Activated CD4-positive, CD25-positive, alpha-beta regulatory T cell treated with anti-CD3 and anti-CD28 coated beads, Interleukin-2, amount 50 U/mL, for 16 hours (primary cell): Measurements from ENCODE around the gene SCN7A.
"Not testable (repeated sequence)": the region's sequence is repeated elsewhere in the genome, so short reads cannot be mapped to it uniquely, and the experiment has no call there.

Experiments used
- DNase-seq: peaks from one replicate; pipeline ENCODE4 v3.0.0-alpha.2; 2020; ENCODE audit warnings: low read depth, low spot score

Gene SCN7A

DNA sequence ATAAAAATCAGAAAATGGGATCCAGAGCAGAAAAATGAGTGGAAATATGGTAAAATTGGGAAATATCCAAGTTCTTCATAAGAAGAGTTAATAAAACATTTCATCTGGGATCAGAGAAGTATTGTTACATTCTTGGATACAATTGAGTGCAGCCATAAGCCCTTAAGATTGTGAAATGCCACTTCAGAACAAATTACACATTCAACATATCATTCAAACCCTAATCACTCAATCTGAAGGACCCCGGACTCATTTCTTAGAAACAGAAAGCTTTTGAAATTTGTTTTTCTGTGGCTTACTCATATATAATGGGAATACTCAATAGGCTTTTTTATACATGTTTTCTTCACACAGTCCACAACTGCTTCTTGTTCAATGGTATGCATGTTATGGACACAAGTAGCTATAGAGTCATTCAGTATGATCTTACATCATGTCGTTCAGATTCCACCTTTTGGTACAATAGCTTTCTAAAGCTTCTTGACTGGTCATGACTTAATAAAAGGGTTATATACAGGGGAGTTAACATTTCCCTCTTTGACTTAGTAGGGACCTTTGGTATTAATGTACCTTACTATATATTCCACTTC, 39.9 kb downstream of the SCN7A start:
- no peak for DNase-seq

DNA sequence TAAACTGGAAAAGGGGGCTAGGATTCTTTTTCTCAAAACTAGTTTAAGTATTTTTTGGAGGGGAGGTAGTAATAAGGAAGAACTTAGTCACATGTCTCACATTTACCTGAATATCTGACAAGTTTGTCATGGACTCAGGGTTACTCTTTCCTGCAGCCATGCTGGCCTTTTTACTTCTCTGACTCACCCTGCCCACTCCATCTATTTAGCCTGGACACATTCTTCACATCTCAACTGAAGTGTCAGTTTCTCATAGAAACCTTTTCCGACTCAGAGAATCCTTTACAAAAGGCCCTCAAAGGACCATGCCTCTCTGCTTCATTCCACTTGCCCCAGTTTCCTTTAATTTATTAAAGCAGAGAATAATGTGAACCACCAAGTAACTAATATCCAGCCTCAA, 42.6 kb downstream of the SCN7A start:
- DNase-seq = no peak

DNA sequence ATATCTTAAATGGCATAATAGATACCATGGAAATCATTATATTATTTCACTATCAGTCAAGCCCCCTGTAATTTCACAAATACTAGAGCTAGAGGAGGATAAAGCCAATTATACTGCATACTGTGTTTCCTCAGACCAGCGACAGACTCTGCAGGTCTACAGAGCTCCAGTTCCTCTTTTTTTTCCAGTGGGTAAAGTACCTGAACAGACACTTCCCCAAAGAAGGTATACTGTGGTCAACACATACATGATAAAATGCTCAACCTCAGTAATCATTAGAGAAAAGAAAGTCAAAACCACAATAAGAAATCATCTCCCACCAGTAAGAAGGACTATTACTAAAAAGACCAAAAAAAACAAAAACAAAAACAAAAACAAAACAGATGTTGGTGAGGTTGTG, 44.6 kb downstream of the SCN7A start:
- DNase-seq = no peak

DNA sequence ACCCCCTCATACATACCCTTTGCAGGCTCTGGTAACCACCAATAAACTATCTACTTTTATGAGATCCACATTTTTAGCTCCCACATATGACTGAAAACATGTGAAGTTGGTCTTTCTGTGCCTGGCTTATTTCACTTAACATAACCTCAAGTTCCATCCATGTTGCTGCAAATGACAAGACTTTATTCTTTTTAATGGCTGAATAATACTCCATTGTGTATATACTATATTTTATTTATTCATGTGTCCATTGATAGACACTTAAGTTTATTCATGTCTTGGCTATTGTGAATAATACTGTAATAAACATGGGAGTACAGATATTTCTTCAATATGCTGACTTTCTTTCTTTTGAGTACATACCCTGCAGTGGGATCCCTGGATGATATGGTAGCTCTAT, 45.9 kb downstream of the SCN7A start:
- DNase-seq = no peak

DNA sequence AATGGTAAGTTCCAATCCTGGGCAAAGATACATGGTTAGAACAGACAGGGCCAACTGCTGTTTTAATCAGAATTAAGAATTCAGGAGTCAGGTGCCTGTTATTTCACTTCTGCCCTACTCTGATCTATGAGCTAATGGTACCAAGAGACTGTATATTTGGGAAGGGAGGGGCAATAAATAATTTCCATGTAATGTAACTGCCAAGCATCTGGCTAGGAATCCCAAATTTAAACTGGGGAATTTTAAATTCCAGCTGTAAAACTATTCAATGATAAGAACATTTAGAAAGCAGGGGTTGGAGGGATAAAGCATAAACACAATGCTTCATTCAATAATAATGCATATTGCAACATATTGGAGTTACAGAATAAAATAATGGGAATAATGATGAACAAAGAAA, 49.7 kb downstream of the SCN7A start:
- DNase-seq = no peak

DNA sequence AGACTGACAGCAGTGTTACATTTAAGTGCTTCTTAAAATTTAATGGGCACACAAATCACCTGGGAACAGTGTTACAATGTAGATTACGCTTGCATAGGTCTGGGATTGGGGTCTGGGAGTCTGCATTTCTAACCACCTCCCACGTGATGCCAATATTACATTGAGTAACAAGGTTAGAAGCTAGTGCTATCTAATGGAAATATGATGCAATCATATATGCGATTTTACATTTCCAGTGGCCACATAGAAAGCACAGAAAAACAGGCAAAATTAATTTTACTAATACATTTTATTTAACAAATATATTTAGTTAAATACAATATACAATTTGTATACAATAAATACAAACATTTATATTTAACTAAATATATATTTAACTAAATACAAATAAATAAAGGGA, 53.7 kb downstream of the SCN7A start:
- DNase-seq = no peak

DNA sequence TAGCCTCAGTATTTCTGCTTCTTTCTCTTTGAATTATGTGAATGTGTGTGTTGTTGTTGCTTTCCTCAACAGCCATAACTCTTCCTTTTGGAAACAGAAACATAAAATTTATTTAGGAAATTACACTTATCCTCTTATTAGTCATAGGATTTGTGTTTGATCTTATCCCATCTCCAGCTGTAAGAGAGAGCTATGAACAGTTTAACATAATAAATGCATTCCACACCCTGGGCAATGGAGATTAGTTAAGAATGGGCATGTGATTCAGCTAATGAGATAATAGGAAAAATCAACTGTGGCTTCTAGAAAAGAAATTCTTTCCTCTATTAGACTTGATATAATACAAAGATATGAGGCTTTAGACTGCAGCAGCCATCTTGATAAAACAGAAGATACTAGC, 55.0 kb downstream of the SCN7A start:
- no peak for DNase-seq

DNA sequence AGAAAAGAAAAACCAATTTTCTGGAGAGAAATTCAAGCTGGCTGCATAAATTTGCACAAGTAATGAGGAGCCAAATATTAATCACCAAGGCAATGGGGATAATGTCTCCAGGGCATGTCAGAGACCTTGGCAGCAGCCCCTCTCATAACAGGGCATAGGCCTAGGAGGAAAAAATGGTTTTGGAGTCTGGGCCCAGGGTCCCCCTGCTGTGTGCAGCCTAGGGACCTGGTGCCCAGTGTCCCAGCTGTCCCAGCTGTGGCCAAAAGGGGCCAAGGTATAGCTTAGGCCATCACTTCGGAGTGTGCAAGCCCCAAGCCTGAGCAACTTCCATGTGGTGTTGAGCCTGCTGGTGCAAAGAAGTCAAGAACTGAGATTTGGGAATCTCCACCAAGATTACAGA, 57.1 kb downstream of the SCN7A start:
- DNase-seq = no peak

DNA sequence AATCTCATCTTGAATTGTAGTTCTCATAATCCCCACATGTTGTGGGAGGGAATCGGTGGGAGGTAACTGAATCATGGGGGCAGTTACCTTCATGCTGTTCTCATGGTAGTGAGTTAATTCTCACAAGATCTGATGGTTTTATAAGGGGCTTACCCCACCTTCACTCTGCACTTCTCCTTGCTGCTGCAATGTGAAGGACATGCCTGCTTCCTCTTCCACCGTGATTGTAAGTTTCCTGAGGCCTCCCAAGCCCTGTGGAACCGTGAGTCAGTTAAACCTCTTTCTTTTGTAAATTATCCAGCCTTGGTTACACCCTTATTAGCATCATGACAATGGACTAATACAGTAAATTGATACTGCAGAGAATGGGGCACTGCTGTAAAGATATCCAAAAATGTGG, 57.9 kb downstream of the SCN7A start:
- DNase-seq = no peak

DNA sequence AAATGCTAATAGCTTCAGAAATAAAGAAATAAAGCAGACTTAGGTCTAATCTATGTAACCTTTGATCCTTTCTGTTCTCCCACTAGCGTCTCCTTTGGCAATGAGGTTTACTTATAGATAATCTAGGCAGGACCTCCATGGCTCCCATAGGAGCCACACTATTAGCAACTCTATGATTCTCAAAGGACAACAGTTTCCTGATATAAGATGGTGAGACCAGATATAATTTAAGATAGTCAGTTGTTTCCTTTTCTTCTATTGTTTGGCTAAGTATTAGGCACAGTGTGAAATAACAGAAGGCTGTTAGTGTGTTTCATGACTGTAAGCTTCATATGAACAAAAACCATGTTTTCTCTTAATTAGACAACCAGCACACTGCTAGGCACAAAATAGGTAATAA, 59.6 kb downstream of the SCN7A start:
- DNase-seq = no peak

DNA sequence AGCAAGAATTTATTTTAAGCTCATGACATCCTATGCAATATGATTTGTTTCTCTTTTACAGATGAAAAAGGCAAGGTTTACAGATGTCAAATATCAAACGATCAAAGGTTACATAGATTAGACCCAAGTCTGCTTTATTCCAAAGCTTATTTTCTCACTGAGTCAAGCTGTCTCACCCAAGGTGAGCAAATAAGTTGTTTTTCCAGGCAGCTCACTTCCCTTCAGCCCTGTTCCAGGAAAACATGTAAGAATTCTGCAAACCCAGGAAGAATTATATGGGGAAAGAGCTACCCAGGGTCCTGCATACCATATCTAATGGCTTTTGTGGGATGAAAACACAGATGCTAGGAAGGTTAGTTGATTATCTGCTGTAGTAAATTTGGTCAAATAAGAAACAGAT, 60.6 kb downstream of the SCN7A start:
- DNase-seq = no peak

DNA sequence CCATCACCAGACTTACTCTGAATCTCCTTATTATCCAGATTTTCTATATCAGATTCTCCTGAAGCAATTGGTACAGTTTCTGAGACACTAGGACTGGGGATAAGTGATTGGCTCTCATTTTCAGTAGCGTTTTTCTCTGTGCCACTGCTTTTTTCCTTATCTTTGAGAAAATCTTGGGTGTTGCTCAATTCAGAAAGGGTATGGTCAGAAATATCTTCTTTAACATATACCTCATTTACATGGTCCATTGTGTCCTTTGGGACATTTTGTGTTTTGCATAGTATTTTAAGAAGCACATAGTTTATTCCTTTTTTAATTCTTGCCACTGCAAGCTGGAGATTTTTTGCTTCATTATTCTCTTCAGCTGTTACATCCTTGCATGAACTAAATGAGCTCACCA, 61.7 kb downstream of the SCN7A start:
- DNase-seq = no peak

DNA sequence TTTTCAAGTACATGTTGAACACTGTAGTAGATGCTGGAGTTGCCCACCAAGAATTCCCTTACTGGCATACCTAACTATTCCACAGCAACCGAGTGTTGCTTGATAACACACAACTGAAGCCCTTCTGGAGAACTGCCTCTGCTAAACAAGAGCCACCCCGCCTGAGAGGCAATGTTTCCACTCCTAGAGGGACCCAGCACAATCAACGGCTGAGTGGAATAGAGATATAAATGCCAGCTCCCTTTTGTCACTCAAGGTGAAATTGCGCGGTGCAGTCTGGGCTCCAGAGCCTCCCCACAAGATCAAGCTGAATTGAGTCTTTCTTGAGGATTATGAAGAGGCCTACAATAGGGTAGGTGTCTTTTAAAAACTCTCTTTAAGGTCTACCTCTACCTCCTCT, 69.2 kb downstream of the SCN7A start:
- no peak for DNase-seq

DNA sequence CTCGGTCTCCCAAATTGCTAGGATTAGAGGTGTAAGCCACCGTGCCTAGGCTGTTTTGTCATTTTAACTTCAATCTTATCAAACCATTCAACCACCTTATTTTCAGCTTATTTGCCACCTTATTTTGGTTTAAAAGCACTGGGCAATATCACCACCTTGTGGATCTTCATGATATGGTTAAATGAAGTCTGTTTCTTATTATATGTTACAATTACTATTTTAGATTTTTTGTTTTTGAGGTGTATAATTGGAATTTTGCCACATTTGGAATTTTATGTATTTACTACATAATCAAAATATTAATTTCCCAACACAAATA, 74.5 kb downstream of the SCN7A start:
- DNase-seq = no peak

DNA sequence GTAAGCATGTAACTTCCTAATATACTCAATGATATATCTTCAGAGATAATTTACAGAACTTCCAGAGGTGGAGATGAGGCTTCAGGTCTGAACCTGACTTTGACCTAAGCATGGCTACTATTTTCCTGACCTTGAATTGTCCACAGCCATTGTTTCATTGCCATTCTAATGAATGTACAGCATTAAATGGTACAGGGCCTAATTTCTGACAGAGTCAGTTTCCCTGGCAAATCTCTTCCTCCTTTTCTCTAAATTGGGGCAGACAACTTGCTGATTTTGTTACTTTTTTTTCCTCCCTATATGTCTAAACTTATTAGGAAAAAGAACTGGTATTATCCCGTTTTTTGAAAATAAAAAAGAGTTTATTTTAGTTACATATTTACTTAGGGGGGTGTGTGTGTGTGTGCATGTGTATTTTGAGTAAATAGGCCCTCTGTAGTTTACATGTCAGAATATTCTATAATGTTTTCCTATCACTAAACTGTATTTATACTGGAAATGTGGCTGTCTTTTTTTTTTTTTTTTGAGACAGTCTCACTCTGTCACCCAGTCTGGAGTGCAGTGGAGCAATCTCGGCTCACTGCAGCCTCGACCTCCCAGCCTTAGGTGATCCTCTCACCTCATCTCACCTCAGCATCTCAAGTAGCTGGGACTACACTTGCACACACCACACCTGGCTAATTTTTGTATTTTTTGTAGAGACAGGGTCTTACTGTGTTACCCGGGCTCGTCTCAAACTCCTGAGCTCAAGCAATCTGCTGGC, 75.0 kb downstream of the SCN7A start:
- DNase-seq = no peak

DNA sequence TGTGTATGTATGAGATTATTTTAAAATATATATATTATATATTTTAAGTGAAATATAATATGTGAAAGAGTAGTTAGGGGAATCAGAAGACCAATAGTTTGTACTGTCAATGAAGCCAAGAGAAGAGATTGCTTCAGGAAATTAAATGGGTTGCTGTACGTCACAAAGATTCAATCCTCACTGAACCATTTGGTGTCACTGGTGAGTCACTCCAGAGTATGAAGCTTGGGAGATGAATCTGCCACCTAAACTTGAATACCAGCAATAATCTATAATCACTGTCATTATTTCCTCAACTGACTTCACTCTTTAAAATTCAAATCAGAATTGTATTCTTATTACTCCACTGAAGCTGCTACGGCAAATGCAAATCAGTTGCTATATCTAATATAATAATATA, 76.4 kb downstream of the SCN7A start:
- no peak for DNase-seq

DNA sequence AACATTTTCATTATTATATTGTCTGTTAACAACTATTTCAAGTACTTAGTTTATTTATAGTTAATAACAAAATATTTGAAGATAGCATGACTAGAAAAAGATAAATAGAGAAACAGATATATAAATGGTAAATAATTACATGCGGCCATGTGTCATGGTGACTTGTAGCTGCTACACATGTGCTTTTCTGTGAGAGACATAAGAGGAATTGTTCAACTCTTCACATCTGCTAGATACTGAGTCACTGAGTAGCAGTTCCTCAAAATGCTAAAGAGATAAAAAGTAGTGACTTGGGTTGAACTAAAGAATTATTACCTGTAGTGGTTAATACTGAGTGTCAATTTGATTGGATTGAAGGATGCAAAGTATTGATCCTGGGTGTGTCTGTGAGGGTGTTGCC, 80.8 kb downstream of the SCN7A start:
- DNase-seq = no peak

DNA sequence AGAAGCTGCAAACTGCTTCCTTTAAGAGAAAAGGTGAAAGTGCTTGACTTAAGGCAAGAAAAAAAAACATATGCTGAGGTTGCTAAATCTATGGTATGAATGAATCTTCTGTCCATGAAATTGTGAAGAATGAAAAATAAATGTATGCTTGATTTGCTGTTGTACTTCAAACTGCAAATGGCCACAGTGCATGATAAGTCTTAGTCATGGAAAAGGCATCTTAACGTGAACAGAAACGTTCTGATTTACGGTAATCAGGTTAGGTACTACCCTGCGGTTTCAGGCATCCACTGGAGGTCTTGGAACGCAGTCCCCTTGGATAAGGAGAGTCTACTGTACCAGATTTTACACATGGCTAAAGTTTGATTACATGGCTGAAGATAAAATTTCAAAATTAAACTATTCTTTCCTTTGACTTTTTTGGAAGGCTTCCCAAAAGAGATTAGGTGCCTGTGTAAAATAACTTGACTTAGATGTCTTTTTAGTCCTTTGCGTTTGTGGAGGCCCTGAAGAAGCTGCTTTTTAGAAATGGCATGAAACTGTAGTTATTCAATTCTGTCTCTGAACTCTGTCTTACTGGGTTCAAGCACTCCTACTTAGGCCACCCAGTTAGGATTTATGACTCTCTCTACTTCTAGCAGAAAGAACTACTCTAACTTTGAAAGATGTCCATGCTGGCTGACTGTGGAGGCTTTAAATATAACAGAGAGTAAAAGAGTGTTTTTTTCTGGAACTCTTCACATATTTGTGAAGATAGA, 82.4 kb downstream of the SCN7A start:
- DNase-seq = no peak

DNA sequence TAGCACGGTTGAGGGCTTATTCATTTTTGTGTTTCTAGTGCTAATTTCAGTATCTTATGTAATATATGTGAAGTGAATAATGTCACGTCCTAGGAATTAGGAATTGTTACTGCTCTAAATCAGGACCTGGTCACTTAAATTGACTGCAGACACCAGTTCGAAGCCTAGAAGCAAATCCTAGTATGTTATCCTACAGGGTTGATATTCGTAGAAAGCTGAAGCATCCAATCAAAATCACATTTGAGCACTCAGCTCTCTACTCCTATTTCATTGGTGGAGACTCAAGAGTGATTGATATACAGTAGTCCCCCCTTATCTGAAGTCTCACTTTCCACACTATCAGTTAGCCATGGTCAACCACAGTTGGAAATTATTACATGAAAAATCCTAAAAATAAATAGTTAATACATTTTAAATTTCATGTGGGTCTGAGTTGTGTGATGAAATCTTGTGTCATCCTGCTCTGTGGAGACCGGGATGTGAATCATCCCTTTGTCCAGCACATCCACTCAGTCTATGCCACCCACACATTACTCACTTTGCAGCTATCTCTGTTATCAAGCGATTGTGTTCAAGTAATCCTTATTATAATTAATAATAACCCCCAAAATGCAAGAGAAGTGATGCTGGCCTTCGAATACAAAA, 83.1 kb downstream of the SCN7A start:
- no peak for DNase-seq

DNA sequence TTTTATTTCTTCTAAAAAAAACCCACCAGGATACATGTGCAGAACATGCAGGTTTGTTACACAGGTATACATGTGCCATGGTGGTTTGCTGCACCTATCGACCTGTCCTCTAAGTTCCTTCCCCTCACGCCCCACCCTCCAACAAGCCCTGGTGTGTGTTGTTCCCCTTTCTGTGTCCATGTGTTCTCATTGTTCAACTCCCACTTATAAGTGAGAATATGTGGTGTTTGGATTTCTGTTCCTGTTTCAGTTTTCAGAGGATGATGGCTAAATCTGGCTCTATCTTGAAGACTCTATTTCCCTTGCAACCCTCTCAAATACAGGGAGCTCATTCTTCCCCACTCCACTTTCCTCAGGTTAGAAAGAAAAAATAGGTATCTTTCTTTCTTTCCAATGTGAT, 86.3 kb downstream of the SCN7A start:
- DNase-seq = not testable (repeated sequence)

DNA sequence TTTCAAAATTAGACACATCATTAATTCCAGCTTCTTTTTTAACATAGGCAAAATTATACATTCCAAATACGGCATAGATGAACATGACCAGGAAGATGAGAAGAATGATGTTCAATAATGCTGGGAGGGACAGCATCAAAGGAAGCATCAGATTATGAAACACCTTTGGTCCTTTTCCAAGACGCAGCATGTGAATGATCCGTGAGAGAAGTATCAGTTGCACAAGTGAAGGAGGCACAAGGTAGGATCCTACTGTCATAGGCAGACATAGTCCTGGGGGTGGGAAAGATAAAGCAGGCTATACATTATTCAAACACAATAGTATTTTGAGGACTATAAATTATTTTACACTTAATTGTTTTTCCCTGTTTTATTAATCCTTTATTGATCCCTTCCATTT, 87.7 kb downstream of the SCN7A start:
- no peak for DNase-seq

DNA sequence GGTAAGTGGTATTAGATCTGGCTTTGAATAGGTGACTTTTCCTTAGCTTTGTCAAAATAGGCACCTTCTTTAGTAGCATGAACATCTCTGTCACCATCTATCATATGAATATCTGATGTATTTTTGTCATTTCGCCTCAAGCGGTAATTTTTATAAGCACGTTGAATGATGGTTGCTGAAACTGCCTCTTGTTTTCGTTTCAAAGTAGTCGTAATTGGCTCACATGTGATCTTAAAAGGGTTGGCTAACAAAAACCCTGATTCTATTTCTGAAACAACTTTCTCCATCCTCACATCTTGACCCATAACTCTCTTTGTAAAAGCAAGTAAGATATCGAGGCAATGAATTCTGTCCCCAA, 88.5 kb downstream of the SCN7A start:
- DNase-seq = no peak
